Aorta (tissue), 5 donors: ENCODE results near the gene ZNF831. TPM values are rescaled to one million over a fixed set of nuclear protein-coding genes. Genes with fewer than 3 reads are reported as not detected.

Source experiments
- ATAC-seq: fragments of 200-7000 bp; cut with Tn5 transposase; one replicate; pipeline ENCODE4 v1.9.1; 2022; ENCODE audit warnings: moderate library complexity; ENCODE audit not compliant: low FRiP score
- DNase-seq, 2 donors: peaks; one replicate each; pipeline ENCODE4 v3.0.0-alpha.2; 2020
- H3K27ac ChIP-seq, 2 donors: one replicate each; pipeline ENCODE4 v1.5.1; 2013; ENCODE audit warnings: low read length in 2 of 2, mild to moderate bottlenecking in 2 of 2, moderate library complexity in 2 of 2, control low read depth in 1 of 2, inconsistent platforms in 1 of 2, low read depth in 1 of 2
- H3K27me3 ChIP-seq, 2 donors: one replicate each; pipeline ENCODE4 v1.6.1; 2013; ENCODE audit warnings: control low read depth in 1 of 2, low read length in 1 of 2, mild to moderate bottlenecking in 1 of 2, moderate library complexity in 1 of 2; ENCODE audit not compliant: insufficient read depth in 2 of 2, control insufficient read depth in 1 of 2
- H3K36me3 ChIP-seq, 2 donors: one replicate each; pipeline ENCODE4 v1.6.1; 2013; ENCODE audit warnings: control low read depth in 1 of 2, low read length in 1 of 2, mild to moderate bottlenecking in 1 of 2; ENCODE audit not compliant: insufficient read depth in 2 of 2, control insufficient read depth in 1 of 2
- H3K4me1 ChIP-seq, 2 donors: one replicate each; pipeline ENCODE4 v1.6.1; 2013; ENCODE audit warnings: low read length in 2 of 2, control low read depth in 1 of 2, mild to moderate bottlenecking in 1 of 2, moderate library complexity in 1 of 2; ENCODE audit not compliant: insufficient read depth in 2 of 2, control insufficient read depth in 1 of 2
- H3K4me3 ChIP-seq, 2 donors: one replicate each; pipeline ENCODE4 v1.5.1; 2013; ENCODE audit warnings: low read length in 2 of 2, control low read depth in 1 of 2, mild to moderate bottlenecking in 1 of 2
- H3K9me3 ChIP-seq: one replicate; pipeline ENCODE4 v1.6.1; 2013; ENCODE audit warnings: mild to moderate bottlenecking, low read length; ENCODE audit not compliant: control insufficient read depth
- WGBS, 2 donors: extraction: QIAGEN DNeasy Blood & Tissue Kit; methylation state at CpG; one replicate each; pipeline ENCODE4 v1.1.7; 2013; 5-methylcytosine and 5-hydroxymethylcytosine counted together
- intact Hi-C, 2 donors: fragments of 100-400 bp; cut with DNase I; formaldehyde crosslinking; loops; one replicate each; pipeline versions ENCODE4 v1.14.2 to v1.15.0; 2022
- polyA plus RNA-seq, 2 donors: library from polyadenylated mRNA; stranded (reverse); fragments of 200-250 nt; gene quantifications; one replicate each; pipeline ENCODE4 v1.2.3, GENCODE V29; 2013
- total RNA-seq, 2 donors: library from RNA; stranded (reverse); fragmentation: NEBNext Ultra II Directional; extraction: Animal tissue kit (Norgen Biotek cat#: 25700); gene quantifications; one replicate each; pipeline ENCODE4 v1.2.1, GENCODE V29; 2021
- donor health status: healthy with polysubstance abuse.
- donor health status: Bipolar disorder and iron deficiency.
- donor health status: DM: no; HTN: no; CAD: no.
- donor health status: DM: no; HTN: no; CAD: no.
- donor health status: DM: yes; HTN: yes; CAD: no.

ZNF831 gene
- total and polyA plus RNA-seq, 4 donors, result 0.03 to 0.68 (median 0.57) TPM; not detected in 1

DNA sequence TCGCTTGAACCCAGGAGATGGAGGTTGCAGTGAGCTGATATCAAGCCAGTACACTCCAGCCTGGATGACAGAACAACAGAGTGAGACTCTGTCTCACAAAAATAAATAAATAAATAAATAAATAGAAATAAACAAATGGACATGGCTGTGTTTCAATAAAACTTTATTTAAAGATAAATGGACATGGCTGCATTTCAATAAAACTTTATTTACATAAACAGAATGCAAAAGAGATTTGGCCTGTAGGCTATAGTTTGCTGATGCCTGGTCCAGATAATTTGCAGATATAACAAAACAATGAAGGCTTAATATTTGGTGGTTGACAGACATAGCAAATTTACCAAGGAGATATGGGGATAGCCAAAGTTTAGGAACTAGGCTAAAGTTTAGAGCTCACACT, 66.8 kb downstream of the ZNF831 start:
- Histone ChIP-seq H3K27me3 (peaks cover 0 to 4% of the 10 kb centered on the region in 2 donors), H3K36me3 (no peaks in the 10 kb centered on the region), H3K9me3 (no peaks in the 10 kb centered on the region), H3K27ac (no peak overlapping the region), H3K4me3 (no peak overlapping the region), H3K4me1 (no peaks in the 10 kb centered on the region)
- intact Hi-C loops, result no loop called here
- no peak for DNase-seq
- ATAC-seq, result no peak
- 96 to 99% methylated on average over 1 of the region's 1 CpG for WGBS, 2 donors

DNA sequence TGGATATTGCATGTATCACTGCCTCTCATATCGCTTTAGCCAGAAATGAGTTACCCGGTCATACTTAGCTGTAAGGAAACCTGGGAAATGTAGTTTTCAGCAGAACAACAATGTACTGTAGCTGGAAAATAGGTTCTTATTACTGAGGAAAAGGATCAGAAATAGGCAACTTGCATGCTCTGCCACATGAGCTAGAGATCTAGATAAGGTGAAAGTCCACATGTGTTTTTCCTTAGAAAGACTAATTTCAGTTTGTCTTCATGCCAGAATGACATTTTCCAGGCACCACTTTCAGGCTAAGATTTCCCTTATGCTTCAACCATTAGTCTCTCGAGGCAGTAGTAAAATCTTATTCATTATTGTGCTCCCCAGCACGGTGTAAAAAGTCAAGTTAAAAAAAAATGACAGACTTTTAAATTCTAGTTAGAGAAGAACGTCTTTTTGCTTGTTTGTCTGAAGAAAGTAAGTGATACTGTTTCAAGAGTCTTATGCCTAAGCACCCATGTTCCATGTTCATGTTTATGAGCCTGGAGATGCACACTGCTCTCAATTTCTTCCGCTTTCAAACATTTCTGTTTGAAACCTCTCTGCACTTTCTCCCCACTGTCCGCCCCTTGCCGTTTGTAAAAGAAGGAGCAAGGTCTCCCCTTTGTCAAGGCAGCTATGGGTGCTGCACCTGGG, 67.6 kb downstream of the ZNF831 start:
- 22 to 23% methylated on average over 8 of the region's 8 CpGs for WGBS, 2 donors
- Histone ChIP-seq H3K4me3 (no peak overlapping the region), H3K9me3 (no peaks in the 10 kb centered on the region), H3K4me1 (no peaks in the 10 kb centered on the region), H3K36me3 (no peaks in the 10 kb centered on the region), H3K27ac (no peak overlapping the region), H3K27me3 (peaks cover 0 to 4% of the 10 kb centered on the region in 2 donors)
- ATAC-seq, result no peak
- intact Hi-C loops, result no loop called here
- DNase-seq, result no peak

DNA sequence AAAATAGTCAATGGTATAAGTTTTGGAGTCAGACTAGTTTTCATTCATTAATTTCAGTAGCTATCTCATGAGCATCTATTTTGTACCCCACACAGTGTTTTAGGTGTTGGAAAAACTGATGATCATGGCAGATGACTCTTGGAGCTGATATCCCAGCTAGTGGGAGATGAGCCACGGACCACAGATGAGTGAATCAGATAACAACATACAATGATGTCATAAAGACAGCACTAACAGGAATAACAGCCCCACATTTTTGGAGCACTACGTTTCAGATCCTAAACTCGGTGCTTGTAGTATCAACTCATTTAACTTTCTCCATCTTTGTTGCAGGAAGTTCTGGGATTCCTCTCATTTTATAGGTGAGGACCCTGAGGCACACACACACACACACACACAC, 69.0 kb downstream of the ZNF831 start:
- WGBS, 2 donors, result 56 to 57% methylated on average over 3 of the region's 3 CpGs
- intact Hi-C loops, result no loop called here
- no peak for ATAC-seq

DNA sequence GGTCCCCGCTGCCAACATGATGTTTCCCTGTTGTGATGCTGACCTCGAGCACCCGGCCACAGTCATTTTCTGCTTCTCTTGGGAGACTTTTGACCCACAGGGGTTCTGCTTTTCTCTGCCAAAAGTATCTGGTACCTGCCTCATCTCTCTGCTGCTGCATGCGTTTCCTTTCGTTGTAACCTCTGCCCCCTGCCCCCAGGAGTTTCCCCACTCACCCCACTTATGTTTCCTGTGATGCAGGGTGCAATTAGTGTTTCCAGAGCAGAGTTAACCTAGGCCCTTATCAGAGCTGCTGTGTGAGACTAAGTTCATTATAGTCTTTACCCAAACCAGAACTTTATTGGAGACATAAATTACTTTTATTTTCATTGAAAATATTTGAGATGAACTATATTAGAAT, 71.6 kb downstream of the ZNF831 start:
- Histone ChIP-seq H3K27ac (no peak overlapping the region), H3K9me3 (no peaks in the 10 kb centered on the region), H3K4me3 (no peak overlapping the region), H3K27me3 (peaks cover 0 to 2% of the 10 kb centered on the region in 2 donors), H3K36me3 (no peaks in the 10 kb centered on the region), H3K4me1 (no peaks in the 10 kb centered on the region)
- no peak for ATAC-seq
- WGBS, 2 donors, result 70 to 80% methylated on average over 5 of the region's 5 CpGs
- no peak for DNase-seq
- intact Hi-C loops, result no loop called here

More for the DNA sequence above, 69.0 kb downstream of the ZNF831 start:
- H3K4me1 ChIP-seq, result no peaks in the 10 kb centered on the region
- no peak overlapping the region for H3K4me3 ChIP-seq
- peaks cover 0 to 4% of the 10 kb centered on the region in 2 donors for H3K27me3 ChIP-seq
- H3K27ac ChIP-seq, result no peak overlapping the region
- H3K36me3 ChIP-seq, result no peaks in the 10 kb centered on the region
- no peak for DNase-seq
- no peaks in the 10 kb centered on the region for H3K9me3 ChIP-seq

DNA sequence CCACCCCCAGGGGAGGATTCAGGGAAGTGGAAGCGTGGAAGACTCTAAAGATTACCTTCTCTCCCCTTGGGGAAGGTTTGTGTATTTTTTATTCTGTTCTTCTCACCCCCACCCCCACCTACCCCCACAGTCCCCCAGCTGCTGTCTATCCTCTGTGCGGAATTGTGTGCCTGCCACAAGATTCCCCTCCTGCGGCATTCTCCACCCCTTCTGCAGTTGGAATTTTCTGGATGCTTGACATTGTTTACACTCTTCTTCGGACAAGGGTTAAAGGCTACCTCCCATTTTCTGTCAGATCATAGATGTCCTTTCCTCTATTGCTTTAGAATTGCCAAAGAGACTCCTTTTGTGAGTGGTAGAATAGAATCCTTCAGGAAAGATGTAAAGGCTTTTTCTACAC, 76.4 kb downstream of the ZNF831 start:
- ATAC-seq (no peak), DNase-seq (no peak)
- Histone ChIP-seq H3K27me3 (no peaks in the 10 kb centered on the region), H3K36me3 (no peaks in the 10 kb centered on the region), H3K27ac (no peak overlapping the region), H3K4me3 (no peak overlapping the region), H3K4me1 (no peaks in the 10 kb centered on the region), H3K9me3 (no peaks in the 10 kb centered on the region)
- WGBS, 2 donors, result 33 to 42% methylated on average over 4 of the region's 4 CpGs
- intact Hi-C loops, result no loop called here

DNA sequence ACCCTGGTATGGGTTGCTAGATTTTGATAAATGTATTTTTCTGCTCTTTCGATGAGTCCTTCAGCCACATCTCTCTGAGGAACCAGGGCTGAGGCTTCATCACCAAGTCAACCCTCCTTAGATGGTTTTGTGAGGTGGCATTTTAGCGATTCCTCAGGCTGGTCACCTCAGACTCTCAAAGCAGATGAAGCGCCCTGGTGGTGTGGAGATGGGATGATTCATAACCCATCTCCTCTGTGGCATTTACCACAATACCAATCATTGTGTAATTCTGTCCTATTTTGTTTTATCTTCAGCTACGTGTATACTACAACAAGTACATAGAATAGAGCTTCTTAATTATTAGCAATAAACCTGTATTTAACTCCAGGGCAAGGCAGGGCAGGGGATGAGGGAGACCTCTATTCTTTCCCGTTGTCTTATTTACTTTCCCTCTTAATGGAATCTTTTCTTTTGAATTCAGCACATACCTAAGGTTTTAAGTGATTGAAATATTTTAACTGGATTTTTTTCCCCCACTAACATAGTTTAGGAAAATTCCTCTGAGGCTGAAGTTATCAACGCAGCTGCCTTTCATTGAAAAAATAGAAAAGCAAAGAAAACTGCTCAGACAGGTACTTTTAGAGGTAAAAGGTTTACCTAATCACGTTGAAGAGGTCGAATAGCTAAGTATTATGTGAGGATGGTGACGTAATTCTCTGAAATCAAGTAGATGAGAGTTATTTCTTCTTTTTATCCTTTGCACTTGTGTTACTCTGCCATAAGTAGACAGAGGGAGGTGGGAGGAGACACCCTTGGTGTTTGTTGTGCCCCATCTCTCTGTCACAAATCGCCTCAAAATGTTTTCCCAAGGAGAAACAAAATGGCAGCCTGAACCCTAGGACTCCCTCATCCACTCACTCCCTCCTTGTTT, 79.3 kb downstream of the ZNF831 start:
- H3K4me1 ChIP-seq, result no peaks in the 10 kb centered on the region
- no peaks in the 10 kb centered on the region for H3K36me3 ChIP-seq
- intact Hi-C loops, result no loop called here
- DNase-seq (no peak), ATAC-seq (no peak)
- no peaks in the 10 kb centered on the region for H3K27me3 ChIP-seq
- no peaks in the 10 kb centered on the region for H3K9me3 ChIP-seq
- WGBS, 2 donors, result 58 to 60% methylated on average over 10 of the region's 10 CpGs
- no peak overlapping the region for H3K27ac ChIP-seq
- no peak overlapping the region for H3K4me3 ChIP-seq

DNA sequence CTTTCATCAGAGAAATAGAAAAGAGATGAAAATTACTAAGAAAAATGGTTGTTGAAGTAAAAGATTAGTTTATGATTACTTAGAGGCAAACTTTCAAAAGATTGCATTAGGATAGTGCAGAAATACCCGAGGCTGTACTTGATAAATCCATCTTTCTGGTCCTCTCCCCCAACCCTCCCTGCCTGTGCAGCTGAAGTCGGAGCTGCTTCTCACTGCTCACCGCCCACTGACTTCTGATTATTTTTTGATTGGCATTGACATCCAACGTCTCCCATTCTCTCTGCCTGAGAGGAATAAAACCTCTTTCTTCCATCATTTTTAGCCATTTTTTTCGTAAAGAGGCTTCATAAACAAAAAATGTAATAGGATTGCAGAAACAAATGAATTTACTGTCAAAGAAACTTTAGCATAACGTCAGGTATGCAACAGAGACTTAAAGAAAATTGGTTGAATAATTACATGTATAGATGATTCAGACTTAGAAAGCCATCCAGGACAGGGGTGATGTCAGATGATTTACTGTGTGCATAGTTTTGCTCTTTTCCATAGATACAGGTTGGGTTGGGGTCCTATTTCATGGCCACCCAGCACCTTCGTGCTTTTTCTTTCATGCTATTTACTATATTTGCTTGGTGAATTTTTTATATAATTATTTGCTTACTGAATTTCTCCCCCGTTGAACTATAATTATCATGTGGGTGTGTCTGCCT, 83.2 kb downstream of the ZNF831 start:
- no peak for ATAC-seq
- H3K27me3 ChIP-seq, result peaks cover 0 to 3% of the 10 kb centered on the region in 2 donors

DNA sequence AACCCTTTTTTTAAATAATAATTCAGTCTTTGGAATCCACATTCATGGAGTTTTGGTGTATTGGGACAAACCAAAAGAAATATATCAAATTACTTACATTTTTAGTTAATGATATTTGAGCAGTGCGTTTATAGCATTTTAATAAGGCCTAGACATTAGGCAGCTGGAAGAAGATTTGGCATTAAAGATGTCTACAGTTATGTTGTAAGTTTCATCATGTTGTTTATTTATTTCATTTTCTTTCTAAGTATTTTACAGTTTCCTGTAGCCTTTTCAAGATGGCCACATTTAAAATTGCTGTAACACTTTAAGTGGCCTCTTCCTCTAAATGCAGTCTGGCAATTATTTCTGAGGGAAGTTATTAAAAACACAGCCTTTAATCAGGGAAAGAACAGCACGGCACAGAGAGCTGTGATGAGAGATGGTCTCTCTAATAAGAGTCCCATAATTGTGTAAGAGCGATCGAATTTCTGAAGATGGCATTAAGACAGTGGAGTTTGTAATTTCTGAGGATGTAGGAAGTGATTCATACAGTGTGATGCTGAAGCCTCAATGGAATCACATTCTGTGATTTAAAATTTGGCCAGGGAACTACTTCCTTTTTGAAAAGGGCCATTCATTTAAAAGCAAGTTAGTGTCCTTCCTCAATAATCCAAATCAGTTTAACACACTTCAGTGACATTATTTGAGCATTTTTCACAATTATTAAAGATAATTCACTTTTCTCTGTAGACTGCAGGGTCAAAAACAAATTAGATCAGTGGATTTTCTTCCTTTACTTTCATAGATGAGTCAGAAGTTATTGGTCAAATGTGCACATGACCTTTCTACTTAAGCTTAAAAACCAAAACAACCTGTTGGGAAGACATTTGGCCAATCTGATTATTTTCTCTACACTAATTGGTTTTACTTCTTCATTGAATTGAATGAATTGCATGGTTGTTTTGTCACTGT, 84.4 kb downstream of the ZNF831 start:
- no peak for ATAC-seq
- Histone ChIP-seq H3K4me1 (no peaks in the 10 kb centered on the region), H3K27ac (no peak overlapping the region), H3K27me3 (peaks cover 0 to 3% of the 10 kb centered on the region in 2 donors), H3K9me3 (peaks cover 2% of the 10 kb centered on the region), H3K4me3 (no peak overlapping the region), H3K36me3 (no peaks in the 10 kb centered on the region)
- intact Hi-C loops, result no loop called here
- no peak for DNase-seq
- WGBS, 2 donors, result 76 to 77% methylated on average over 4 of the region's 4 CpGs

More for the DNA sequence above, 83.2 kb downstream of the ZNF831 start:
- H3K4me1 ChIP-seq, result no peaks in the 10 kb centered on the region
- H3K36me3 ChIP-seq, result no peaks in the 10 kb centered on the region
- H3K4me3 ChIP-seq, result no peak overlapping the region
- peaks cover 2% of the 10 kb centered on the region for H3K9me3 ChIP-seq
- H3K27ac ChIP-seq, result no peak overlapping the region
- 53 to 59% methylated on average over 8 of the region's 8 CpGs for WGBS, 2 donors
- intact Hi-C loops, result no loop called here
- no peak for DNase-seq
